Measurements from ENCODE around the gene TSGA10IP. TPM values are rescaled to one million over a fixed set of nuclear protein-coding genes. Genes with fewer than 3 reads are reported as not detected.

TSGA10IP gene
- total and polyA plus RNA-seq, 10 of the 15 experiments (the other 5 are each of a cell fraction or from before 2014, with no cell fraction given), result not detected

GRCh38 chr11:66008468-66009101 lies 63.3 kb downstream of the TSGA10IP start:
- DNase-seq (ENCODE audit: low read depth, low spot score) (no peak), FAIRE-seq (no peak), ATAC-seq (no peak)
- intact Hi-C loops (cut with micrococcal nuclease; ENCODE audit: unreplicated experiment) (no loop called here), in situ Hi-C loops (cut with MboI) (no loop called here)
- no peak overlapping the region for H3K9ac ChIP-seq (ENCODE audit: control insufficient read depth, insufficient read depth, low read length)
- H4K20me1 ChIP-seq (ENCODE audit: control insufficient read depth, insufficient read depth), result no peaks in the 10 kb centered on the region
- WGBS (ENCODE audit: insufficient coverage, insufficient replicate concordance, low lambda C conversion rate, missing lambda C conversion rate), result 26% methylated on average over 10 of the region's 10 CpGs
- TF ChIP-seq YY1 (IDR thresholded peaks at IDR 0.05; ENCODE audit: low read depth, low read length) (no peak), EP300 (IDR thresholded peaks at IDR 0.05; ENCODE audit: borderline replicate concordance in 1 of 2, control insufficient read depth in 1 of 2, low read depth in 2 of 2, low read length in 2 of 2) (no peak), POLR2A (IDR thresholded peaks at IDR 0.05; ENCODE audit: low read depth, low read length) (peak; percentile 39; the same call in 1 of the 2 replicates), BCL3 (IDR thresholded peaks at IDR 0.05; ENCODE audit: borderline replicate concordance, insufficient read depth, low read depth, low read length, poor library complexity, severe bottlenecking) (no peak)
- no peak overlapping the region for H3K4me2 ChIP-seq (ENCODE audit: control insufficient read depth, insufficient read depth)
- BruUV-seq (replicated peaks), result no TSS peak
- H2AFZ ChIP-seq (ENCODE audit: control insufficient read depth, low read depth, low read length), result no peak overlapping the region
- ChIA-PET CTCF (interaction anchor here (0.7 to 1.7 kb wide), 3 partner anchors 14 to 36 kb away, joined by 3 to 8 read pairs (median 4); no protein-coding TSS in a partner anchor), SMC1A (ENCODE audit: uncharacterized antibody, unreplicated experiment) (no interaction called here), POLR2A (interaction anchor here (0.6 to 0.7 kb wide), 3 partner anchors 13 to 378 kb away, joined by 3 to 5 read pairs (median 4); no protein-coding TSS in a partner anchor), RAD21 (ENCODE audit: unreplicated experiment) (no interaction called here)
- no peak overlapping the region for H3K27ac ChIP-seq (ENCODE audit: control insufficient read depth, insufficient read depth)
- no peak overlapping the region for H3K4me3 ChIP-seq
- no peaks in the 10 kb centered on the region for H3K9me3 ChIP-seq (replicated peaks; ENCODE audit: control insufficient read depth, insufficient read depth, low read length)
- peaks cover 2 to 4% of the 10 kb centered on the region in 2 experiments; a peak in 1 of 4 replicates for H3K36me3 ChIP-seq (ENCODE audit: control insufficient read depth in 2 of 2, insufficient read depth in 2 of 2, low read length in 1 of 2)
- H3K79me2 ChIP-seq (ENCODE audit: control insufficient read depth, insufficient read depth, low read length), result peaks cover 3% of the 10 kb centered on the region
- H3K4me1 ChIP-seq (ENCODE audit: control insufficient read depth, insufficient read depth, low read length), result peaks cover 5% of the 10 kb centered on the region; the same call in 1 of the 2 replicates
- peaks cover 3 to 7% of the 10 kb centered on the region in 2 experiments; a peak in 3 of 4 replicates for H3K27me3 ChIP-seq (replicated peaks in 1 of 2; ENCODE audit: control insufficient read depth in 2 of 2, insufficient read depth in 2 of 2, low read length in 1 of 2)

Other genes with a start within 250 kb of the TSGA10IP start
Only the 7 nearest of the 22 such genes appear.
- 144 and 155 TPM in 2 replicates for gene FIBP, start 57.0 kb upstream of the TSGA10IP start, total RNA-seq (2014; rRNA removed)
- gene FIBP, start 57.0 kb upstream of the TSGA10IP start, total RNA-seq (2014; rRNA removed; fragmentation: Illumina TruSeq; extraction: Trizol), result 78.4 and 82.8 TPM in 2 replicates
- gene FIBP, start 57.0 kb upstream of the TSGA10IP start, total RNA-seq (2021), result 100.0 and 103 TPM in 2 replicates
- gene FIBP, start 57.0 kb upstream of the TSGA10IP start, polyA plus RNA-seq (2011; rRNA removed), result 79.6 and 89.1 TPM in 2 replicates
- 59.8 and 78.7 TPM in 2 replicates for gene FIBP, start 57.0 kb upstream of the TSGA10IP start, polyA plus RNA-seq (2014; fragmentation: Illumina TruSeq; extraction: Trizol)
- 10 to 100 TPM; 65.1 to 80.7 TPM for gene FIBP, start 57.0 kb upstream of the TSGA10IP start, polyA plus RNA-seq (2014; fragmentation: Nextera tagmentation; extraction: Ambion mirVana)
- 169 and 197 TPM in 2 replicates for gene FIBP, start 57.0 kb upstream of the TSGA10IP start, polyA plus RNA-seq (2014; rRNA removed)
- 100 to 1,000 TPM; 176 to 182 TPM for gene FIBP, start 57.0 kb upstream of the TSGA10IP start, polyA plus RNA-seq (2016; fragmentation: Nextera tagmentation; extraction: Ambion mirVana)
- gene CCDC85B, start 54.8 kb upstream of the TSGA10IP start, total RNA-seq (2014; rRNA removed), result 93.5 and 114 TPM in 2 replicates
- gene CCDC85B, start 54.8 kb upstream of the TSGA10IP start, total RNA-seq (2014; rRNA removed; fragmentation: Illumina TruSeq; extraction: Trizol), result 2.1 and 2.9 TPM in 2 replicates
- gene CCDC85B, start 54.8 kb upstream of the TSGA10IP start, total RNA-seq (2021), result 92.0 and 92.1 TPM in 2 replicates
- gene CCDC85B, start 54.8 kb upstream of the TSGA10IP start, polyA plus RNA-seq (2011; rRNA removed), result 2.0 and 7.0 TPM in 2 replicates
- gene CCDC85B, start 54.8 kb upstream of the TSGA10IP start, polyA plus RNA-seq (2014; fragmentation: Illumina TruSeq; extraction: Trizol), result 0.32 TPM in 1 of 2 replicates, not detected in the other
- gene CCDC85B, start 54.8 kb upstream of the TSGA10IP start, polyA plus RNA-seq (2014; fragmentation: Nextera tagmentation; extraction: Ambion mirVana), result 1 to 10 TPM in 1 of 2 experiments, under 1 TPM in 1; 0.35 to 1.1 TPM
- gene CCDC85B, start 54.8 kb upstream of the TSGA10IP start, polyA plus RNA-seq (2014; rRNA removed), result 94.2 and 119 TPM in 2 replicates
- 100 to 1,000 TPM in 1 of 2 experiments, 10 to 100 TPM in 1; 94.6 to 114 TPM for gene CCDC85B, start 54.8 kb upstream of the TSGA10IP start, polyA plus RNA-seq (2016; fragmentation: Nextera tagmentation; extraction: Ambion mirVana)
- 2.1 TPM in 2 replicates for gene FOSL1, start 45.1 kb upstream of the TSGA10IP start, total RNA-seq (2014; rRNA removed)
- 0.92 and 1.3 TPM in 2 replicates for gene FOSL1, start 45.1 kb upstream of the TSGA10IP start, total RNA-seq (2014; rRNA removed; fragmentation: Illumina TruSeq; extraction: Trizol)
- 3.8 and 4.3 TPM in 2 replicates for gene FOSL1, start 45.1 kb upstream of the TSGA10IP start, total RNA-seq (2021)
- gene FOSL1, start 45.1 kb upstream of the TSGA10IP start, polyA plus RNA-seq (2011; rRNA removed), result 0.76 and 1.3 TPM in 2 replicates
- 2.4 and 2.8 TPM in 2 replicates for gene FOSL1, start 45.1 kb upstream of the TSGA10IP start, polyA plus RNA-seq (2014; fragmentation: Illumina TruSeq; extraction: Trizol)
- gene FOSL1, start 45.1 kb upstream of the TSGA10IP start, polyA plus RNA-seq (2014; fragmentation: Nextera tagmentation; extraction: Ambion mirVana), result under 1 TPM; 0.82 to 0.90 TPM
- gene FOSL1, start 45.1 kb upstream of the TSGA10IP start, polyA plus RNA-seq (2014; rRNA removed), result 2.0 and 2.4 TPM in 2 replicates
- gene FOSL1, start 45.1 kb upstream of the TSGA10IP start, polyA plus RNA-seq (2016; fragmentation: Nextera tagmentation; extraction: Ambion mirVana), result 1 to 10 TPM; 5.0 to 5.4 TPM
- 7.3 and 7.8 TPM in 2 replicates for gene C11orf68, start 26.4 kb upstream of the TSGA10IP start, total RNA-seq (2014; rRNA removed)
- 8.6 and 8.8 TPM in 2 replicates for gene C11orf68, start 26.4 kb upstream of the TSGA10IP start, total RNA-seq (2014; rRNA removed; fragmentation: Illumina TruSeq; extraction: Trizol)
- 25.4 and 27.7 TPM in 2 replicates for gene C11orf68, start 26.4 kb upstream of the TSGA10IP start, total RNA-seq (2021)
- 7.1 and 17.2 TPM in 2 replicates for gene C11orf68, start 26.4 kb upstream of the TSGA10IP start, polyA plus RNA-seq (2011; rRNA removed)
- 10.9 and 17.2 TPM in 2 replicates for gene C11orf68, start 26.4 kb upstream of the TSGA10IP start, polyA plus RNA-seq (2014; fragmentation: Illumina TruSeq; extraction: Trizol)
- gene C11orf68, start 26.4 kb upstream of the TSGA10IP start, polyA plus RNA-seq (2014; fragmentation: Nextera tagmentation; extraction: Ambion mirVana), result 1 to 10 TPM; 3.0 to 7.0 TPM
- gene C11orf68, start 26.4 kb upstream of the TSGA10IP start, polyA plus RNA-seq (2014; rRNA removed), result 24.1 and 24.5 TPM in 2 replicates
- 10 to 100 TPM; 16.2 to 24.4 TPM for gene C11orf68, start 26.4 kb upstream of the TSGA10IP start, polyA plus RNA-seq (2016; fragmentation: Nextera tagmentation; extraction: Ambion mirVana)
- gene DRAP1, start 26.1 kb upstream of the TSGA10IP start, total RNA-seq (2014; rRNA removed), result 110 and 126 TPM in 2 replicates
- gene DRAP1, start 26.1 kb upstream of the TSGA10IP start, total RNA-seq (2014; rRNA removed; fragmentation: Illumina TruSeq; extraction: Trizol), result 116 and 118 TPM in 2 replicates
- 122 and 124 TPM in 2 replicates for gene DRAP1, start 26.1 kb upstream of the TSGA10IP start, total RNA-seq (2021)
- 64.9 and 74.2 TPM in 2 replicates for gene DRAP1, start 26.1 kb upstream of the TSGA10IP start, polyA plus RNA-seq (2011; rRNA removed)
- 18.2 and 98.6 TPM in 2 replicates for gene DRAP1, start 26.1 kb upstream of the TSGA10IP start, polyA plus RNA-seq (2014; fragmentation: Illumina TruSeq; extraction: Trizol)
- gene DRAP1, start 26.1 kb upstream of the TSGA10IP start, polyA plus RNA-seq (2014; fragmentation: Nextera tagmentation; extraction: Ambion mirVana), result 10 to 100 TPM in 1 of 2 experiments, 1 to 10 TPM in 1; 9.4 to 35.8 TPM
- 154 and 162 TPM in 2 replicates for gene DRAP1, start 26.1 kb upstream of the TSGA10IP start, polyA plus RNA-seq (2014; rRNA removed)
- gene DRAP1, start 26.1 kb upstream of the TSGA10IP start, polyA plus RNA-seq (2016; fragmentation: Nextera tagmentation; extraction: Ambion mirVana), result 100 to 1,000 TPM; 162 to 163 TPM
- 47.3 and 60.2 TPM in 2 replicates for gene SART1, start 16.3 kb downstream of the TSGA10IP start, total RNA-seq (2014; rRNA removed)
- gene SART1, start 16.3 kb downstream of the TSGA10IP start, total RNA-seq (2014; rRNA removed; fragmentation: Illumina TruSeq; extraction: Trizol), result 22.3 and 29.8 TPM in 2 replicates
- gene SART1, start 16.3 kb downstream of the TSGA10IP start, total RNA-seq (2021), result 54.1 and 56.1 TPM in 2 replicates
- 4.1 and 17.5 TPM in 2 replicates for gene SART1, start 16.3 kb downstream of the TSGA10IP start, polyA plus RNA-seq (2011; rRNA removed)
- 4.9 and 23.1 TPM in 2 replicates for gene SART1, start 16.3 kb downstream of the TSGA10IP start, polyA plus RNA-seq (2014; fragmentation: Illumina TruSeq; extraction: Trizol)
- 10 to 100 TPM in 1 of 2 experiments, 1 to 10 TPM in 1; 6.2 to 14.8 TPM for gene SART1, start 16.3 kb downstream of the TSGA10IP start, polyA plus RNA-seq (2014; fragmentation: Nextera tagmentation; extraction: Ambion mirVana)
- gene SART1, start 16.3 kb downstream of the TSGA10IP start, polyA plus RNA-seq (2014; rRNA removed), result 45.0 and 73.4 TPM in 2 replicates
- 10 to 100 TPM; 50.4 to 60.5 TPM for gene SART1, start 16.3 kb downstream of the TSGA10IP start, polyA plus RNA-seq (2016; fragmentation: Nextera tagmentation; extraction: Ambion mirVana)
- gene EIF1AD, start 56.7 kb downstream of the TSGA10IP start, total RNA-seq (2014; rRNA removed), result 36.7 and 39.3 TPM in 2 replicates
- gene EIF1AD, start 56.7 kb downstream of the TSGA10IP start, total RNA-seq (2014; rRNA removed; fragmentation: Illumina TruSeq; extraction: Trizol), result 29.2 and 31.7 TPM in 2 replicates
- gene EIF1AD, start 56.7 kb downstream of the TSGA10IP start, total RNA-seq (2021), result 40.5 and 42.3 TPM in 2 replicates
- 33.5 and 44.8 TPM in 2 replicates for gene EIF1AD, start 56.7 kb downstream of the TSGA10IP start, polyA plus RNA-seq (2011; rRNA removed)
- gene EIF1AD, start 56.7 kb downstream of the TSGA10IP start, polyA plus RNA-seq (2014; fragmentation: Illumina TruSeq; extraction: Trizol), result 40.1 and 45.5 TPM in 2 replicates
- gene EIF1AD, start 56.7 kb downstream of the TSGA10IP start, polyA plus RNA-seq (2014; fragmentation: Nextera tagmentation; extraction: Ambion mirVana), result 10 to 100 TPM; 51.5 to 56.8 TPM
- gene EIF1AD, start 56.7 kb downstream of the TSGA10IP start, polyA plus RNA-seq (2014; rRNA removed), result 31.4 and 31.6 TPM in 2 replicates
- gene EIF1AD, start 56.7 kb downstream of the TSGA10IP start, polyA plus RNA-seq (2016; fragmentation: Nextera tagmentation; extraction: Ambion mirVana), result 10 to 100 TPM; 33.0 to 35.5 TPM